Measurements from ENCODE around the gene WWC2. TPM values are rescaled to one million over a fixed set of nuclear protein-coding genes. Genes with fewer than 3 reads are reported as not detected.

Gene WWC2
- polyA plus RNA-seq, 2 of the 4 experiments (the other 2 are of a cell fraction) = 14.9 to 26.9 TPM

DNA sequence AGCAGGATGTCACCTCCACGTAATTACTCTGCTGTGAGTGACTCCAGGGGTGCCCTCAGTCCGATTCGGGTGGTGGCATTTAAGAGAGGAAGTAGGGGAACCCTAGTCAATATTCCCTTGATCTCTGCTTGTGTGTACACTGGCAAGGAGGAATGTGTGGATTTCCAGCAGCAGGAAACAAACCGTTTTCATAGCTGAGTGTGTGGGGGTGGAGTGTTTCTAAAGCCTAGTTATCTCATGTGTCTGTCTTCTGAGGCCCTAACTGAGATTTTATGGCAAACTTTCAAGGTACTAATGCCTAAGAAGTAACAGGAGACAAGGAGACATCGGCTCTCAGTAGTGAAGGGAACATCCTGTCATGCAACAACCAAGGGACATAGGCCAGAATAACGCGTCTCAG, 229.8 kb downstream of the WWC2 start:
- Histone ChIP-seq H3K4me3 (no peak overlapping the region), H3K9me3 (no peaks in the 10 kb centered on the region; the same call in 2 of the 3 replicates), H3K4me1 (peaks cover 7% of the 10 kb centered on the region; the same call in 1 of the 3 replicates), H3K4me2 (no peak overlapping the region), H3K27ac (no peak overlapping the region; a peak in 1 of 6 replicates)
- CTCF ChIA-PET = interaction anchor here (0.8 kb wide), 1 partner anchor 66 kb away, joined by 3 read pairs; no protein-coding TSS in a partner anchor
- FAIRE-seq (no peak), ATAC-seq (no peak), DNase-seq (ENCODE audit: low read depth in 1 of 2, low spot score in 1 of 2) (no peak)
- TF ChIP-seq RARB (CRISPR knock-in tag; IDR thresholded peaks at IDR 0.05) = no peak
- TF ChIP-seq HOXB5 (CRISPR knock-in tag; IDR thresholded peaks at IDR 0.05) = no peak
- TF ChIP-seq NPAS2 (CRISPR knock-in tag; IDR thresholded peaks at IDR 0.05; ENCODE audit: borderline replicate concordance) = no peak
- no peak for TF ChIP-seq JUN (IDR thresholded peaks at IDR 0.05)
- no peak for TF ChIP-seq RNF2 (IDR thresholded peaks at IDR 0.05; ENCODE audit: borderline replicate concordance, low read depth)
- TF ChIP-seq ZC3H11A (IDR thresholded peaks at IDR 0.05) = no peak
- no peak for TF ChIP-seq CHD4 (IDR thresholded peaks at IDR 0.05; ENCODE audit: borderline replicate concordance)
- no peak for TF ChIP-seq PHF8 (IDR thresholded peaks at IDR 0.05; ENCODE audit: borderline replicate concordance, low read depth)
- TF ChIP-seq HDAC2 (IDR thresholded peaks at IDR 0.05) = no peak
- no peak for TF ChIP-seq NFE2L2 (conservative IDR thresholded peaks at IDR 0.05; ENCODE audit: low read length)
- no peak for TF ChIP-seq HOXA7 (CRISPR knock-in tag; IDR thresholded peaks at IDR 0.05)
- no peak for TF ChIP-seq CBX8 (IDR thresholded peaks at IDR 0.05)
- TF ChIP-seq CEBPB (IDR thresholded peaks at IDR 0.05) = no peak
- TF ChIP-seq, protein P1, sequence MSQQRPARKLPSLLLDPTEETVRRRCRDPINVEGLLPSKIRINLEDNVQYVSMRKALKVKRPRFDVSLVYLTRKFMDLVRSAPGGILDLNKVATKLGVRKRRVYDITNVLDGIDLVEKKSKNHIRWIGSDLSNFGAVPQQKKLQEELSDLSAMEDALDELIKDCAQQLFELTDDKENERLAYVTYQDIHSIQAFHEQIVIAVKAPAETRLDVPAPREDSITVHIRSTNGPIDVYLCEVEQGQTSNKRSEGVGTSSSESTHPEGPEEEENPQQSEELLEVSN (IDR thresholded peaks at IDR 0.05; ENCODE audit: borderline replicate concordance, low read depth) = no peak
- TF ChIP-seq HEYL (CRISPR knock-in tag; IDR thresholded peaks at IDR 0.05) = no peak
- no peak for TF ChIP-seq RFX5 (IDR thresholded peaks at IDR 0.05)
- TF ChIP-seq MAFK (IDR thresholded peaks at IDR 0.05; ENCODE audit: partially characterized antibody) = no peak
- POLR2A ChIA-PET = no interaction called here
- WGBS (ENCODE audit: missing lambda C conversion rate) = 46% methylated on average over 7 of the region's 7 CpGs

DNA sequence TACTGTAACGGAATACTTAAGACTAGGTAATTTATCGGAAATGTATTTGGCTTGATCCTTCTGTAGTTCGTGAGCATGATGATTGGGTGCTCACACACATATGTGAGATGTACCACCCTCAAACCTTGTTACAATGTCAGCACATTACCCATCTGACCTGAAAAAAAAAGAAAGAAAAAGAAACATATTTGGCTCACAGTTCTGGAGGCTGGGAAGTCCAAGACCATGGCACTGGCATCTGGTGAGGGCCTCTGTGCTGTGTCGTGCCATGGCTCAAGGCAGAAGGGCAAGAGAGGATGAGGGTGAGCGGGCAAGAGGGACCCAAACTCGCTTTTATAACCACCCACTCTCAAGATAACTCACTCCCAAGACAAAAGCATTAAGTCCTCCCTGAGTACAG, 230.2 kb downstream of the WWC2 start:
- H3K27ac ChIP-seq = no peak overlapping the region
- ChIA-PET CTCF (interaction anchor here (0.8 kb wide), 1 partner anchor 67 kb away, joined by 3 read pairs; no protein-coding TSS in a partner anchor), POLR2A (no interaction called here)
- 83% methylated on average over 6 of the region's 6 CpGs for WGBS (ENCODE audit: missing lambda C conversion rate)
- H3K4me1 ChIP-seq = peaks cover 11% of the 10 kb centered on the region; the same call in 1 of the 3 replicates
- H3K4me2 ChIP-seq = no peak overlapping the region
- no peak overlapping the region for H3K4me3 ChIP-seq
- FAIRE-seq = no peak
- H3K9me3 ChIP-seq = no peaks in the 10 kb centered on the region; the same call in 2 of the 3 replicates
- no peak for DNase-seq (ENCODE audit: low read depth in 1 of 2, low spot score in 1 of 2)
- no peak for ATAC-seq
- TF ChIP-seq EHF (CRISPR knock-in tag; IDR thresholded peaks at IDR 0.05) = no peak
- TF ChIP-seq SMC3 (IDR thresholded peaks at IDR 0.05) = no peak
- no peak for TF ChIP-seq MAZ (IDR thresholded peaks at IDR 0.05; ENCODE audit: borderline replicate concordance, low read depth, low read length)
- TF ChIP-seq FOXS1 (CRISPR knock-in tag; IDR thresholded peaks at IDR 0.05) = no peak
- TF ChIP-seq, protein P2, sequence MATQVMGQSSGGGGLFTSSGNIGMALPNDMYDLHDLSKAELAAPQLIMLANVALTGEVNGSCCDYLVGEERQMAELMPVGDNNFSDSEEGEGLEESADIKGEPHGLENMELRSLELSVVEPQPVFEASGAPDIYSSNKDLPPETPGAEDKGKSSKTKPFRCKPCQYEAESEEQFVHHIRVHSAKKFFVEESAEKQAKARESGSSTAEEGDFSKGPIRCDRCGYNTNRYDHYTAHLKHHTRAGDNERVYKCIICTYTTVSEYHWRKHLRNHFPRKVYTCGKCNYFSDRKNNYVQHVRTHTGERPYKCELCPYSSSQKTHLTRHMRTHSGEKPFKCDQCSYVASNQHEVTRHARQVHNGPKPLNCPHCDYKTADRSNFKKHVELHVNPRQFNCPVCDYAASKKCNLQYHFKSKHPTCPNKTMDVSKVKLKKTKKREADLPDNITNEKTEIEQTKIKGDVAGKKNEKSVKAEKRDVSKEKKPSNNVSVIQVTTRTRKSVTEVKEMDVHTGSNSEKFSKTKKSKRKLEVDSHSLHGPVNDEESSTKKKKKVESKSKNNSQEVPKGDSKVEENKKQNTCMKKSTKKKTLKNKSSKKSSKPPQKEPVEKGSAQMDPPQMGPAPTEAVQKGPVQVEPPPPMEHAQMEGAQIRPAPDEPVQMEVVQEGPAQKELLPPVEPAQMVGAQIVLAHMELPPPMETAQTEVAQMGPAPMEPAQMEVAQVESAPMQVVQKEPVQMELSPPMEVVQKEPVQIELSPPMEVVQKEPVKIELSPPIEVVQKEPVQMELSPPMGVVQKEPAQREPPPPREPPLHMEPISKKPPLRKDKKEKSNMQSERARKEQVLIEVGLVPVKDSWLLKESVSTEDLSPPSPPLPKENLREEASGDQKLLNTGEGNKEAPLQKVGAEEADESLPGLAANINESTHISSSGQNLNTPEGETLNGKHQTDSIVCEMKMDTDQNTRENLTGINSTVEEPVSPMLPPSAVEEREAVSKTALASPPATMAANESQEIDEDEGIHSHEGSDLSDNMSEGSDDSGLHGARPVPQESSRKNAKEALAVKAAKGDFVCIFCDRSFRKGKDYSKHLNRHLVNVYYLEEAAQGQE (IDR thresholded peaks at IDR 0.05) = no peak
- no peak for TF ChIP-seq POLR2AphosphoS2 (conservative IDR thresholded peaks at IDR 0.05; ENCODE audit: low read length)
- TF ChIP-seq, protein P1 (IDR thresholded peaks at IDR 0.05; ENCODE audit: borderline replicate concordance, low read depth) = no peak
- TF ChIP-seq CHD2 (IDR thresholded peaks at IDR 0.05; ENCODE audit: low read length, partially characterized antibody) = no peak
- TF ChIP-seq NR3C1 (IDR thresholded peaks at IDR 0.05) = no peak
- no peak for TF ChIP-seq USF2 (IDR thresholded peaks at IDR 0.05)
- no peak for TF ChIP-seq HOXB5 (CRISPR knock-in tag; IDR thresholded peaks at IDR 0.05)
- no peak for TF ChIP-seq HMGXB4 (CRISPR knock-in tag; IDR thresholded peaks at IDR 0.05; ENCODE audit: borderline replicate concordance)
- no peak for TF ChIP-seq ZFP36 (IDR thresholded peaks at IDR 0.05; ENCODE audit: borderline replicate concordance, partially characterized antibody)
- no peak for TF ChIP-seq NPAS2 (CRISPR knock-in tag; IDR thresholded peaks at IDR 0.05; ENCODE audit: borderline replicate concordance)
- no peak for TF ChIP-seq CEBPB (IDR thresholded peaks at IDR 0.05)
- no peak for TF ChIP-seq HEYL (CRISPR knock-in tag; IDR thresholded peaks at IDR 0.05)
- TF ChIP-seq, protein P3, sequence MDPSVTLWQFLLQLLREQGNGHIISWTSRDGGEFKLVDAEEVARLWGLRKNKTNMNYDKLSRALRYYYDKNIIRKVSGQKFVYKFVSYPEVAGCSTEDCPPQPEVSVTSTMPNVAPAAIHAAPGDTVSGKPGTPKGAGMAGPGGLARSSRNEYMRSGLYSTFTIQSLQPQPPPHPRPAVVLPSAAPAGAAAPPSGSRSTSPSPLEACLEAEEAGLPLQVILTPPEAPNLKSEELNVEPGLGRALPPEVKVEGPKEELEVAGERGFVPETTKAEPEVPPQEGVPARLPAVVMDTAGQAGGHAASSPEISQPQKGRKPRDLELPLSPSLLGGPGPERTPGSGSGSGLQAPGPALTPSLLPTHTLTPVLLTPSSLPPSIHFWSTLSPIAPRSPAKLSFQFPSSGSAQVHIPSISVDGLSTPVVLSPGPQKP (IDR thresholded peaks at IDR 0.05; ENCODE audit: low read depth, low read length) = no peak

Measured in A549 (cell line).